NK-92 treated with Interleukin-12 subunit alpha and Interleukin-12 subunit beta, amount 100 ng/mL, for 24 hours (cell line): ENCODE measurements around the gene ARPP21.

Experiments
- DNase-seq: peaks from one replicate; lab custom pipeline; 2025; lab: John Stamatoyannopoulos, UW

Gene ARPP21

DNA sequence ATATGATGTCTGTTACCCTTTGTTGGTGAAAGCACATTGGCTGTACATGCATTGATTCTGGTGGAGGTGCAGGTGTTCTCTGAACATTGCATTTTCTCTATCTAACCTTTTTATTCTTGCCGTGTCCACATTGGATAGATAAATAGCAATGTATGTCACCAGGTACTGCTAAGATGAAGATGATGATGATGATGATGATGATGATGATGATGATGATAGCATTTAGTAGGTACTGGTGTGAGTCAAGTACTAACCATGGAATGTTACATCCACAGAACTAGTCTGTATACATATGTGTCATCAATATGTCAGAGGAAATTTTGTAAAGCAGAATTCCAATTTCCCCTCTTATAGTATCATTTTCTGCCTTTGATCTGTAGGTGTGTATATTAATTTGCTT, 36.3 kb downstream of the ARPP21 start:
- no peak for DNase-seq

DNA sequence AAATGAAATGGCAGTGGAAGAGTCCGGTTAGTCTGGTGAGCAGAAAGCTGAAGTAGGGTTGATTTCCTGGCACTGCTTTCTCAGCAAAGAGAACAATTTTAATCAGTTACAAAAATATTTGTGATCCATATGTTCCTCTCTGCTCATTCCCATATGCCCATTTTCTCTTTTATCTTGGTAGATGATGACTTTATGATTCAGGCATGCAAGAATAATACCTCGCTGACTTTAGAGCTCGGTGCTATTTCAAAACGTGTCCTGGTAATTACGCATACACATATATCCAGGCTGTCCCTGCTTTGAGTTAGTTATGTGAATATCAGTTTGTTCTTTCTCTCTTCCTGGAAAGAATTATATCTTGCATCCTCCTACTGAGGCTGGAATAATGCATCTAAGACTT, 38.5 kb downstream of the ARPP21 start:
- no peak for DNase-seq

DNA sequence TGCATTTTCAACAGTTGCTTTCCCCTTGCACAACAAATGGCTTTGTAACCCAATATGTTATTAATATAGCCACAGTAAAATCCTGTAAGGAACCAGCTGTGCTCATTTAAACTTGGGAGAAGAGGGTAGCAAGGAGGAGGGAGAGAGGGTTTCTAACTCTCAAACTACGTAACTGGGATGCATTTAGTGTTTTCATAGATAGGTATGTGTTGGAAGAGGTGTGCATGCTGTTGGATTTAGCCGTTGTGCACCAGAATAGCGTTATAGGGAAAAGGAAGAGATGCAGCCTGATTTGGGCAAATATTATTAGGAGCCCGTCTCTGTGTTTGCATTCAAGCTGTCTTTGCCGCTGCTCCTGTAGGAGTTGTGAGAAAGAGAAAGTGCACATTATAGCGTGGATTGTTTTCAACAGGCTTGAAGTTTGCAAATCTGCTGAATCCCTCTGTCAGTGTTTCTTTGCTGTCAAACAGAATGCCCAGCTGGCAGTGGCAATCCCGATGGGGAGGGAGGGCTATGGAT, 39.4 kb downstream of the ARPP21 start:
- DNase-seq: no peak

DNA sequence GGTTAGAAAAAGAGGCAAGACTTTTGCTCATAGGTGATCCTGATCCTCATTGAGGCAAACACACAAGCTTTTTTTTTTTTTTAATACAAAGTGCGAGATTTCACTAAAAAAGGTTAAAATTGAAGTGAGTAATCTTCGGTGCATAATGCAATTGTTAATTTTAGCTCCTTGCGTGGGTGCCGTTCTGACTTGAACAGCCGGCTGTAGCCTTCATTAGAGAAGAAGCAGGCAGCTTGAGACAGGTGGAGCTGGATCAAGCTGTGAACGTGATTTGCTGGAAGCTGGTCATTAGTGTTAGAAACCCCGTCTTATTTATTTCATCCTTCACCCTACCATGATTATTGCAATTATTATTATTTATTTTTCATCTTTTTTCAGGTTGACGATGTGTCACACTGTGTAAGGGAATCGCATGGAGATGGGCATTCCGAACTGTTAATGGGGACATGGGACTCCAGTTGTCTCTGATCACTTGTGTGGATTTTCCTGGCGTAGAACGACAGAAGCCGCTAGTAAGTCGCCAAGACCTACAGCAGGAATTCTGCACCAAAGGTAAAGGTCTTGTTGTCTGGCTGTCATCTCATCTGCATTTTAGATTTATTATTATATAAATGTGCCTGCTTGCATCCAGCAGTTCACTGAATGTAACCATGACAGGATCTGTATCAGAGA, 40.2 kb downstream of the ARPP21 start:
- no peak for DNase-seq

DNA sequence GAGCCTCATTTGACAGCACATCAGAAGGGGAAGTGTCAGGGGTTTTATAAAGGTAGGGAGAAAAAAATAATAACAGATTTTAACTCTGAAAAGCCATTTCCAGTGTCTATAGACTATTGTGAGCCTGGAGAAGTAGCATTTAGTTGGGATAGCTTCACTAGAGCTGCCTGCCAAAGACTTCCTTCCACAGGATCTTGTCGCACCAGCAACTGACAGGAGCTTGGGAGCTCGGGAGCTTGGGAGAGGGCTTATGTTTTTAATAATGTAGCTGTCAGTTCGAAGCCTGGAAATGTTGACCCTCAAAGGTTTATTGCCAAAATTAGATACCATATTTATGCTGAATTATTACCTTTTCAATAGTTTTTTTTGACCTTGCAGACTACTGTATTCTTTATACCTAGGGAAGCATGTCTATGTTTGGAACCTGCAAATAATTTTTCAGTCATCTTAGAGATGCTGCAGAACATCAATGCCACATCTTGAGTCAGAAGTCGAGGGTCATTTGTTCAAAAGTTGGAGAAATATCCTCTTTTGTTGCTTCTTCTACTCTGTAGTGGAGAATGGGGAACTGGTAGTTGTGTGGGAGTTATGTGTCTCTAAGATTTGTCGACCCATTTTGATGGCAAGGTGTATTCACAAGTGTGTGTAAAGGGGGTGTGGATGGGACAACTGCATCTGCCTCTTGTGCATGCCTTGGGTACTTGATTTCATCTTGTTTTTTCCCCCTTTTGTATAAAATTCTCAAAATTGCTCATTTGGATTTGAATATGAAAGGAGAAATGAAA, 41.7 kb downstream of the ARPP21 start:
- no peak for DNase-seq

DNA sequence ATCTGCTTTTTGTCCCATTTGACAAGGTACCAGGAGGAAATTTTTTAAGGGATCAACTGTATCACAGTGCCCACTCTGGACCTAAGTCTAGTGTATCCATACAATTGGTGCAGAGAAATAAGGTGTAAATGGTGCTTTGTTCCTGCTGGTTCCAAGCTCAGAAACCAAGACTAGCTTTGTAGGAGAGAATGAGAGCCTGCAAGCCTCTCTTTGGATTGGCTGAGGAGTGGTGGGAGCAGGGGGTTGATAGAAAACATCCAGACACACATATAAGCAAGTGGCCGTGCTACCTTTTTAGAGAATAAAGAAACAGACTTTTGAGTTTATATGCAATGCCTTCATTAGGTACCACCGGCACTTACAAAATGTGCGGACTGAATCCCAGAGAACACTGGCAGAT, 45.8 kb downstream of the ARPP21 start:
- DNase-seq: no peak

DNA sequence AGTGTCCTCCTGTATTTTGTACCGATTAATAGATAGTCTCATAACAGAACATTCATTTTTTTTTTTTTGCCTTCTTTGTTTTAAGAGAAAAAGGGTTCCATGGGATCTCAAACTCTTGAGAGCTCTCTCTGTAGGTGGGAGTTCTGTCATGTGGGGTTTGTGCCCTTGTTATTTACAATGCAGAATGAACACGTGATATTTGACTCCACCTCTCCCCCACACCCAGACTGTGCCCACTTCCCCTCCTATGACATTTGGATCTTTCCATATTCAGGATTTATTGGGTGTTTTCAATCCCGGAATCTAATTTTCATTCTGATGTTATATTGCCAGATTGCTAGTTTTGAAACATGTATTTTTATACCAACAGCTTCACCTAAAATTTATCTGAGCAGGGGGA, 49.5 kb downstream of the ARPP21 start:
- DNase-seq: no peak

DNA sequence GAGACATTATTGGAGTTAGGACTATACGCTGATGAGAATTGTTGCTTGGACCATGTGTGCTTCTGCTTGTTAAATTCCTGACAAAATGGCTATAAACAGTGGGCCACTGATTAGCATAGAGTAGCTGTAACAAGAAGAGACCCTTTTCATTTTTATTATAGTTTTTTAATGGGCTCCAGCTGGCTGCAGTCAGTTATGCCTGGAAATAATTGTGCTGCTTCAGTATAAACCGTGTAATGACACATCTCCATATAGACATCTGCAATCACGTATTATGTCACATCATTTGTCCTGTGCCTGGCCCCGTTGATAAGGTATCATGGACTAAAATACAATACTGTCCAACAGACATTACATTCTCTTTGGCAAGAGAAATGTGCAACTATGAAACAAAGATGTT, 50.9 kb downstream of the ARPP21 start:
- no peak for DNase-seq

DNA sequence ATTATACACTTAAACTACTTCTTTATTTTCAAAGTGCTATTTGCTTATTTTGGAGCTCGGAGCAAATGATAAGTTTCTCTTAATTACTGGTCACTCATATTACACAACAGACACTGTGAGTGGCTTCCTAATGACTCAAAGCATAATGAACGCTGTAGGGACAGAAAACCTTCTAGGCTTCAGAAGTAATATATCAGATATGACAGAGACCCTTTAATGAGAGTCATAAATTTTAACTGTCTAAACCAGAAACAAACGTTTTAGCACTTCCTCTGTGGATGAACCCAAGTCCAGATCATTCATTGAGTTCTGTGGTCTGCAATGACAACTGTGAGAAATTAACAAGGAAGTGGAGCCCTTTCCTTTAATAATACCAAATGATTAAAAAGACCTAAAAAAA, 66.6 kb downstream of the ARPP21 start:
- no peak for DNase-seq

DNA sequence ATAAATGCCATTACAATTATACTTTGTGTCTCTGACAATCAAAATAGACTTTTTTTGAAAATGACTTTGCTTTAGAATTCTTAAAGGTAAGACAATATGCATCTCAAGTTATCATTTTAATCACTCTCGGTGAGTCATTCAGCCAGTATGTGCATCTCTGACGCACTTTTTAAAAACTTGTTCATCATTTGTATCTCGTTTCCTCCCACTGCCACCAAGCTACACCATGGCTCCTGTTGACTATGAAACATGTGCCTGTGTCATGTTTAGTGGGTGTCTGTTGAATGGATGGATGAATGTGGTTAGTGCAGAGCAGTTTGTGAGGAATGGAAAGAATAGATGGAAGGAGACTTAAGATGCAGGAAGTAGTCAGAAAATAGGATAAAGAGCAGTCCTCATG, 68.6 kb downstream of the ARPP21 start:
- DNase-seq: no peak

DNA sequence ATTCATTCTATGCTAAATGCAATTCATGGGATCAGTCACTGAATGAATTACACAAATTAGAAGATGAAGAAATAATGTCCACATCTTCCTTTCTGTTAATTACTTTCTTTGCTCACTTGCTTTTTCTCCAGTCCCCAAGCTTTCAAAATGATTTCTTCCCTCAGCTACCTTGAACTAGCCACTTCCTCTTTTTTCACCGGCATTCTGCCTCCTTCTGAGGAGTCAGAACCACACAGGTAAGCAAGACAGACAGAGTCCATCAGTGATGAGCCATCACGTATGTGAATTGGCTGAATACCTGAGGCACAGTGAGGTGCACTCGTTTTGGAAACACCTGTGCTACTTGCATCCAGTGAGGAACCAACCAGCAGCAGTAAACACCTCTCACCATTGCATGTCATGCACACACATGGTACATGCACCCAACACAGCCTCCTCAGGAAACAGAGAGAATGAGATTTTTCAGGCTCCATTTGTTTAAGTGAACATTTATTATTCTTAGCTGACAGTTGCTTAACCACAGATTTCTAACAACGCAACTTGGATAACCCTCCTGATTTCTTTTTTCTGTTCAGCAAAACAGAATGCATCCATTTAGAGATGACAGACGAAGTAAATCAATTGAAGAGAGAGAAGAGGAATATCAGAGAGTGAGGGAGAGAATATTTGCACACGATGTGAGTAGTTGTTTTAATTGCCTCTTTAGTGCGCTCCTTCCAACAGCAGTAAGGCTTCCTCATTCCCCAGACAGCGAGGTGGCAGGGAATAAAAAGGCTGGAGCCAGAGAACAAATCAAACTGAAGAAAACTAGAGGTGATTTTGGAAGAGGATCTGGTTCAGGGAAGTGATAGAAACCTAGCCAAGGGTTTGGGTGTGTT, 69.3 kb downstream of the ARPP21 start:
- no peak for DNase-seq

DNA sequence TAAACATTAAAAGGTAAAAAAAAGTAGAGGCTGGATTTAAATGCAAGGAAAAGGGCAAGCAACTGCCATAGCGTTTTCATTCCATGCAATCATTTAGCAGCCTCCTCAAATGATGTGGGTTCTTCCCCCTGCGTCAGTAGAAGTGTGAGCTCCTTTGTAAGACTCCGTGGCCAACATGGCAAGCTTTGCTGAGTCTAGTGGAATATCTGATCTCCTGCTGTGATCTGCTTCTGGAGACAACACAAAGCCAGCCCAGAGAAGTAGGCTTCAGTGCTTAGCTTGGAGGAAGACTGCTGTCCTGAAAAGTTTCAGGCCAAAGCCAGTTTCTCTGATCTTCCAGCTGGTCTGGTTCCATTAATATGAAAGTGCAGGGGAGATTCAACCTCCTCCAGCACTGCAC, 70.4 kb downstream of the ARPP21 start:
- DNase-seq: no peak

DNA sequence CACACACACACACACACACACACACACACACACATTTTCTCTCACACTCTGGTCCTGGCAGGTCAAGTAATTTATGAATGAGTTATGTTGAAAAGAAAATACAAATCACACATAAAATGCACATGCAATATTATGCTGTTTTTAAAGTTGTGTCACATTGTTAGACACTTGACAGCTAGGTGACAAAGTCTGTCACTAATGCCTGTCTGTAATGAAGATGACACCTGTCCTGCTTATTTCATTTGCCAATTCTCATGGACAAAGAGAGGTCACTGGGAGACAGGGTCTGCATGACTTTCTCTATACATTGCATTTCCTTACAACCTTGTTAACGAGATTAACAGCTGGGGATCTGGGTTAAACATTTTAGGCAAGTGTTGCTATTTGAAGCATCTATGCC, 71.2 kb downstream of the ARPP21 start:
- DNase-seq: no peak

DNA sequence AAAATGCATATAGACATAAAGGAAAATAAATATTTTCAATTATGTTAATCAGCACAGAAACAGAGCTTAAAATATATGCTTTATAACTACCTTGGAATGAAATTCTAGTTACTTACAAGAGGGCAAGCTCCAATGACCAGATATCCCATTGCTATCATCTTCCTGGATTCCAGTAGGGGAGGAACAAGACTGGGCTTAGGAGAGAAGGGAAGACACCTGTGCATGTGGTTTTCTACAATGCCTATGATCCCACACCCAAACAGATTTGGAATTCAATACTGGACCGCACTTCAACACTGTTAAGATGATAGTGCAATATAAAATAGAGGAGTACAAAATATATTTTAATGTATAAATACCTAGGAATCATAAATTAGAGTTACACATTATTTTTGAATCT, 79.6 kb downstream of the ARPP21 start:
- no peak for DNase-seq

DNA sequence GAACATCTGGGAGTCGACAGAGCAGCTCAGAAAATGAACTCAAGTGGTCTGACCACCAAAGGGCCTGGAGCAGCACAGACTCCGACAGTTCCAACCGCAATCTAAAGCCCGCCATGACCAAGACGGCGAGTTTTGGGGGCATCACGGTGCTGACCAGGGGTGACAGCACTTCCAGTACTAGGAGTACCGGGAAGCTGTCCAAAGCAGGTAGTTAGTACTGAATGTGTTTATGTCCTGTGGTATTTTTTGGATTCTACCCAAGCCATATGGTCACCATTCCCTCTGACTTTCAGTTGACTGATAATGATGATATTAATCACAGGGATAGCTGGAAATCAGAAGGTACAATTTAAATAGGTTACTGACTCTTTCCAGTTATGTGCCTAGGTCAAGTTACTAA, 82.3 kb downstream of the ARPP21 start:
- no peak for DNase-seq

DNA sequence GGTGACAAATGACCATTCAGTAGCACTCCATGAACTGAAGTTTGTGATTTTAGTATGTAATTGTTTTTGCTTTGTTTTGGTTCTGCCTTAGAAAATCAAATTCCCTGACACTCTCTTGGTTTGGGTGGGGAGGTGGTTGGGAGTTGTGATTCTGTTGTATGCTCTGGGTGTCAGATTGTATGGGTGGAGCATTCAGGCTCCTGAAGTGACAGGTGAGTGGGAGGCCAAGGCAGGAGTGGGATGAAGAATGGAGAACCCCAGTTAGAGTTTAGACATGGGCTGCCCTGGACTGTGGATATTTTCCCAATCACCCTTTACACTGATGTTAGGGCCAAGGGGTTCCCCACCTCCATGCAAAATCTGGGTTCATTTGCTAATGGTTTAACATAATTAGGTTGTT, 83.6 kb downstream of the ARPP21 start:
- DNase-seq: no peak

DNA sequence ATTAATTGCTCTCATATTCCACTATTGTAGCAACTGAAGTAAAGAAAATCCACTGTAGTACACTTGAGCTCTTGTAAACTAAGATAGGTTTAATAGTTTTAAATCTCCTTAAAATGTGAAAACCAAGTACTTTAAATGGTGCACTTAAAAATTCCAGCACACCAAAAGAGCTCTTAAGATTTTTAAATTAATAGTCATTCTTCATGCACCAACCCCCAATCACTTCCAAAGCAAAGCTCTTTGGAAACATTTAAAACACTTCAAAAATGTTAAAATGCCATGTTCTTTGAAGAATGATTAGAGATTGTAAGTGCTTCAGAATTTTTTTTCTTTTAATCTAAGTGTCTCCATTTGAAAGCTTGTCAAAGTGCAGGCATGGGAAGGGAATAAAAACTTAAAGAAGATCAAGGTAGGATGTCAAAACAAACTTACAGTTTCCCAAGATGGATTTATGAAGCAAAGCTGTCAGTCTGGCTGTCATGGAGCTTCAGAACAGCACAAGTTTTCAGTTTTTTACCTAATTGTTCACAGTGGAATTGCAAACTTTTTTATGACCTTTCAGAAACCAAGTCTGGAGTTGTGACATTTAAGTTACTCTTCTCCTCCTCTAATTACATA, 84.3 kb downstream of the ARPP21 start:
- no peak for DNase-seq

DNA sequence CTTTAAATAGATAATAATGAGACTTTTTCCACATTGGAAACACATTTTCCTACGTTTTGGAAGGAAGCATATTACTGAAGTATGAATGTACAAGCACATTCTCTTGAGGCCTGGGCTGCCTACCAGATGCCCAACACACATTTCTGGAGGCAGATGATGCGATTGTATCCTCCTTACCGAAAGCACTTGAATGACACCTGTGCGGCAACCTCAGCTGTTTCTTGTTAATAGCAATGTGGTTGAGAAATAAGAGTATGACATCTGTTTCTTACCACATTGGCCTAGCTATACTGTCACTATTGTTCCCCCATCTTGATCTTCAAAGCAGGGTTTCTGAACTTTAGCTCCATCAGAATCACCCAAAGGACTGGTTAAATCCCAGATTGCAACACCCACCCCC, 84.8 kb downstream of the ARPP21 start:
- no peak for DNase-seq

DNA sequence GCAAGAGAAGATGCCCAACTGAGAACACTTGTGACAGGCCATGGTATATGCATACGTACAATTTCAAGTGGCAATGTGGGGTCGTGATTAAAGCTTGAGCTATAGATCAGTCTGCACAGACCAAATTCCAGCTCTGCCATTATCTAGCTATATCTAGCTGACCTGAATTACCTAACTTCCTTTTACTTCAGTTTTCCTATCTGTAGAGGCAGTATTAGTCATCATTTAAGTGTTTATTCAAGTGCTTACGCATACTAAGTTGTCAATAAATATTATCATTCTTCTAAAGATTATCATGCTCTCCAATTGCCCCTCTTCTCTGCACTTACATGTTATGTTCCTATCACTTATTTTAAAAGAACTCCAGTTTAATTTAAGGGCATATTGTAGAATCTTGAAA, 87.9 kb downstream of the ARPP21 start:
- no peak for DNase-seq

DNA sequence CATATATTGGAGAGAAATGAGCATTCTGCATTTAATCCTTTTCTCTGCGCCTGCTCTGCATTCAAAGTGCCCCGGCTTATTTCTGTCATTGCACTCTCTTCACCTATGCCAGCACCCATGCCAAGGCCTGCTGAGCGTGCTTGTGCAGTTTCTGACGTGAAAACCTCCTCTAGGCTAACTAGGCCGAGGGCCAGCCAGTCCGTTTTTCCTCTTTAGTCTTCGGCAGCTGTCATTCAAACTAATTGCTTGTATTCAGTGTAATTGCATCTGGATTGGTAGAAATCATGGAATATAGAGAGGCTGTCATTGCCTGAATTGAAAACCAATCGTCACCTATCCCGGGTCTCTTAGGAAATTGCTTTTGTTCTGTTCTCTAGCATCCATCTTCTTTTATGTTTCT, 94.0 kb downstream of the ARPP21 start:
- DNase-seq: no peak

DNA sequence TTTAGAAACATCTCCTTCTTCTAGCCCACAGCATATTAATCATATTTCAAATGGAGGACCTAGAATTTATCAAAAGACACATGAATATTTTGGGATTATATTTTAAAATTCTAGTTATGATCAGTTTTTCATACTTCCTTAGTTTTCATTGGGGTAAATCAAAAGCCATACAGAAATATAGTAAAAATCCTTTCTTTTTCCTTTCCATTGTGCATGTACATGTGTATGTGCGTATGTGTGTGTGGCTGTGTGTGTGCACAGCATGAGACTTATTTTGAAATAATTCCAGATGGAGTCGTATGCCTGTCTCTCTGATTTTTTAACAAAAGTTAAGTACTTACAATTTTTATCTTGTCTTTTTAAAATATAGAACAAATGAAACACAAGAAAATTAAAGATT, 94.5 kb downstream of the ARPP21 start:
- no peak for DNase-seq

DNA sequence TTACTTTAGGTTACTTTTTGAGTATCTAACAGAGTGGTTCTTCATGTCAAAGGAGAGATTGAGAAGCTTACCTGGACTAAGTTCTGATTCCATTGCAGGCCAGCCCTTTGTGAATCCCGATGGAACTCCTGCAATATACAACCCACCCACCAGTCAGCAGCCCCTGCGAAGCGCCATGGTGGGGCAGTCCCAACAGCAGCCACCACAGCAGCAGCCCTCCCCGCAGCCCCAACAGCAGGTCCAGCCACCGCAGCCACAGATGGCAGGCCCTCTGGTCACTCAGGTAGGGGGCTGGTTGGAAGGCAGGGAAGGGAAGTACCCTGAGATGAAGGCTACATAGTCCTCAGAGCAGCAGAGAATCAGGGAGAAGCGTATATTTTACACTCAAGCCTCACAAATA, 97.8 kb downstream of the ARPP21 start:
- no peak for DNase-seq
